ENCODE data around the gene TMEM33.

DNA sequence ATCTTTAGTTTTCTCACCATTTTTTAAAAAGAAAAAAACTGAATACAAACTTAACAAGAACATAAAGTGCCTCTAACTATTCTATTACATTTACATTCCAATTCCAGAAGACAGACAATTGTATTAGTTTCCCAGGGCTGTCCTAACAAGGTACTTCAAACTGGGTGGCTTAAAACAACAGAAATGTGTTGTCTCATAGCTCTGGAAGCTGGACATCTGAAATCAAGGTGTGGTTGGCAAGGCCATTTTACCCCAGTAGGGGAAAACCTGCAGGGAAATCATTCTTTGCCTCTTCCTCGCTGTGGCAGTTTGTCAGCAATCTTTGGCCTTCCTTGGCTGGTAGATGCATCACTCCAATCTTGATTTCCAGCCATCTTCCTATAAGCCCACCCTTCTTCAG is 37.5 kb upstream of the TMEM33 start:
- TF ChIP-seq, protein P1, sequence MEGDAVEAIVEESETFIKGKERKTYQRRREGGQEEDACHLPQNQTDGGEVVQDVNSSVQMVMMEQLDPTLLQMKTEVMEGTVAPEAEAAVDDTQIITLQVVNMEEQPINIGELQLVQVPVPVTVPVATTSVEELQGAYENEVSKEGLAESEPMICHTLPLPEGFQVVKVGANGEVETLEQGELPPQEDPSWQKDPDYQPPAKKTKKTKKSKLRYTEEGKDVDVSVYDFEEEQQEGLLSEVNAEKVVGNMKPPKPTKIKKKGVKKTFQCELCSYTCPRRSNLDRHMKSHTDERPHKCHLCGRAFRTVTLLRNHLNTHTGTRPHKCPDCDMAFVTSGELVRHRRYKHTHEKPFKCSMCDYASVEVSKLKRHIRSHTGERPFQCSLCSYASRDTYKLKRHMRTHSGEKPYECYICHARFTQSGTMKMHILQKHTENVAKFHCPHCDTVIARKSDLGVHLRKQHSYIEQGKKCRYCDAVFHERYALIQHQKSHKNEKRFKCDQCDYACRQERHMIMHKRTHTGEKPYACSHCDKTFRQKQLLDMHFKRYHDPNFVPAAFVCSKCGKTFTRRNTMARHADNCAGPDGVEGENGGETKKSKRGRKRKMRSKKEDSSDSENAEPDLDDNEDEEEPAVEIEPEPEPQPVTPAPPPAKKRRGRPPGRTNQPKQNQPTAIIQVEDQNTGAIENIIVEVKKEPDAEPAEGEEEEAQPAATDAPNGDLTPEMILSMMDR (conservative IDR thresholded peaks at IDR 0.05; ENCODE audit: low read depth, low read length), result no peak
- no peak for TF ChIP-seq EZH2phosphoT487 (IDR thresholded peaks at IDR 0.05; ENCODE audit: borderline replicate concordance, low read length)

Data from PC-3 (cell line).